ENCODE data around the gene IL17REL.

DNA sequence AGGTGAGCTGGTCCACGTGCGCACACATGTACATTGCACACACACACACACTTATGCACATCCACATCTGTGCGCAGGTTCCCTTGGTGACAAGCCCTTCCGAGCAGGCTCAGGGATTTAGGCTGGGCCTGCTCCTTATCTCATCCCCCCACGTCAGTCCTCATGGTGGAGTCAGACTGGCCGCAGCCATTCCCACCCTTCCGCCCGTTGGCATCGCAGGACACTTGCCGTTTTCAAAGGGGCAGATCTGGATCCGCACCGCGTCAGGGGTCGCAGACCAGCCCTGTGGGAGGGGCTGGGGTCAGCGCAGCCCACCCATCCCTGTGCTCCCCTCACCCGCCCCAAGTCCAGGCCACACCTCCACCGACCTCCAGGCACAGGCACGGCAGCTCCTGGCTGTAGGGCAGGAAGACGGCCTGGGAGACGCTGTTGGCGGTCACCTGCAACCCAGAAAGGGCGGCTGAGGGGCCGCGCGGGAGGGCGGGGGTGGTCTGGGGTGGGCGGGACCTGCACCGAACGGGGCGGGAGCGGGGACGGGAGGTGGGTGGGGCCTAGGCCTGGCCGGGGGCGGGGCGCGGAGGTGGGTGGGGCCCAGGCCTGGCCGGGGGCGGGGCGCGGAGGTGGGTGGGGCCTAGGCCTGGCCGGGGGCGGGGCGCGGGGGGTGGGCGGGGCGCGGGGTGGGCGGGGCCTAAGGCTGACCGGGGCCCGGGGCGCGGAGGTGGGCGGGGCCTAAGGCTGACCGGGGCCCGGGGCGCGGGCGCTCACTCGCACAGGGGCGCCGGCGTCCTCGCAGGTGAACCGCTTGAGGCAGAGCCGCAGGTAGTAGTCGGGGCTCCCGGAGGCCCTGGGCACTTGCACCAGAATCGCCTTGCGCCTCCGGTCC, 13.3 kb downstream of the IL17REL start:
- TF ChIP-seq, protein P1, sequence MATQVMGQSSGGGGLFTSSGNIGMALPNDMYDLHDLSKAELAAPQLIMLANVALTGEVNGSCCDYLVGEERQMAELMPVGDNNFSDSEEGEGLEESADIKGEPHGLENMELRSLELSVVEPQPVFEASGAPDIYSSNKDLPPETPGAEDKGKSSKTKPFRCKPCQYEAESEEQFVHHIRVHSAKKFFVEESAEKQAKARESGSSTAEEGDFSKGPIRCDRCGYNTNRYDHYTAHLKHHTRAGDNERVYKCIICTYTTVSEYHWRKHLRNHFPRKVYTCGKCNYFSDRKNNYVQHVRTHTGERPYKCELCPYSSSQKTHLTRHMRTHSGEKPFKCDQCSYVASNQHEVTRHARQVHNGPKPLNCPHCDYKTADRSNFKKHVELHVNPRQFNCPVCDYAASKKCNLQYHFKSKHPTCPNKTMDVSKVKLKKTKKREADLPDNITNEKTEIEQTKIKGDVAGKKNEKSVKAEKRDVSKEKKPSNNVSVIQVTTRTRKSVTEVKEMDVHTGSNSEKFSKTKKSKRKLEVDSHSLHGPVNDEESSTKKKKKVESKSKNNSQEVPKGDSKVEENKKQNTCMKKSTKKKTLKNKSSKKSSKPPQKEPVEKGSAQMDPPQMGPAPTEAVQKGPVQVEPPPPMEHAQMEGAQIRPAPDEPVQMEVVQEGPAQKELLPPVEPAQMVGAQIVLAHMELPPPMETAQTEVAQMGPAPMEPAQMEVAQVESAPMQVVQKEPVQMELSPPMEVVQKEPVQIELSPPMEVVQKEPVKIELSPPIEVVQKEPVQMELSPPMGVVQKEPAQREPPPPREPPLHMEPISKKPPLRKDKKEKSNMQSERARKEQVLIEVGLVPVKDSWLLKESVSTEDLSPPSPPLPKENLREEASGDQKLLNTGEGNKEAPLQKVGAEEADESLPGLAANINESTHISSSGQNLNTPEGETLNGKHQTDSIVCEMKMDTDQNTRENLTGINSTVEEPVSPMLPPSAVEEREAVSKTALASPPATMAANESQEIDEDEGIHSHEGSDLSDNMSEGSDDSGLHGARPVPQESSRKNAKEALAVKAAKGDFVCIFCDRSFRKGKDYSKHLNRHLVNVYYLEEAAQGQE (IDR thresholded peaks at IDR 0.05; ENCODE audit: insufficient read depth in 1 of 2, low read depth in 2 of 2, low read length in 2 of 2): no peak
- TF ChIP-seq POLR2AphosphoS5 (IDR thresholded peaks at IDR 0.05; ENCODE audit: low read depth, low read length) (no peak), SIN3A (IDR thresholded peaks at IDR 0.05; ENCODE audit: borderline replicate concordance, insufficient read depth, low read length) (no peak), TAF1 (IDR thresholded peaks at IDR 0.05; ENCODE audit: borderline replicate concordance, insufficient read depth, low read length) (no peak)

Measured in PFSK-1 (cell line).